Measurements from ENCODE around the gene ZNF268. TPM values are rescaled to one million over a fixed set of nuclear protein-coding genes. Genes with fewer than 3 reads are reported as not detected.

Gene ZNF268
- total RNA-seq, 1 experiment from 2014 or later: 12.2 TPM

DNA sequence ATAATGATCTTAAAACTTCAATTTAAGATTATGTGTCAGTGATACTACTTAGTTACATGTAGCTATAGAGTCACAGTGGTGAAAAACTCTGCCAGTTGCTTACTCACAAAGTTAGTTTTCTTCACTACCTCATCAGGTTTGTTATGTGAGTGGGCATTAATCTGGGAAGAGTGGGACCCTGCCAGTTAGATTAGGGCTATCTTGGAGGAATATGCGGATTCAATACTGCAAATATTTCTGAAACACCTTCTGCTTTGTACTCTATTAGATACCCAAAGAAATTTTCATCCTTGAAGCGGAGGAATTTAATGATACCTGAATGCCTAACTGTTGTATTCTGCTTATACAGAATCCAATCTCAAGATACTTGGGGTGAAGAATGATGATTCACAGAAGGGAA, 25.1 kb downstream of the ZNF268 start:
- ATAC-seq (no peak), DNase-seq (ENCODE audit: low read depth, low spot score) (no peak)
- RAD21 ChIA-PET (ENCODE audit: low non-redundant PET in 1 of 2, low total read pairs in 2 of 2, uncharacterized antibody in 2 of 2, unreplicated experiment in 2 of 2): no interaction called here
- no TSS peak for BruUV-seq (replicated peaks)
- Histone ChIP-seq H3K4me1 (ENCODE audit: control insufficient read depth in 1 of 2, insufficient read depth in 2 of 2, low read length in 2 of 2) (no peaks in the 10 kb centered on the region), H3K9ac (ENCODE audit: low read length) (no peak overlapping the region), H3K79me2 (ENCODE audit: insufficient read depth, low read length) (no peaks in the 10 kb centered on the region), H3K4me2 (ENCODE audit: low read length) (no peak overlapping the region), H3K27me3 (ENCODE audit: insufficient read depth, low read length) (no peaks in the 10 kb centered on the region), H2AFZ (ENCODE audit: low read depth, low read length, poor library complexity, severe bottlenecking) (no peak overlapping the region), H3K27ac (ENCODE audit: low read depth, low read length) (no peak overlapping the region), H3K9me2 (ENCODE audit: insufficient read depth) (no peaks in the 10 kb centered on the region), H4K20me1 (ENCODE audit: insufficient read depth) (no peaks in the 10 kb centered on the region), H3K36me3 (ENCODE audit: control insufficient read depth in 1 of 2, insufficient read depth in 2 of 2, low read length in 2 of 2) (peaks cover 2 to 19% of the 10 kb centered on the region in 2 experiments; a peak in 2 of 4 replicates), H3K4me3 (replicated peaks in 1 of 2; ENCODE audit: low read depth in 1 of 2, low read length in 2 of 2) (no peak overlapping the region), H3K9me3 (ENCODE audit: control insufficient read depth in 1 of 2, insufficient read depth in 1 of 2, low read depth in 1 of 2, low read length in 2 of 2) (peaks cover 50 to 62% of the 10 kb centered on the region in 2 experiments)
- intact Hi-C loops (cut with micrococcal nuclease): no loop called here
- CTCF ChIA-PET: no interaction called here
- TF ChIP-seq POLR2AphosphoS5 (IDR thresholded peaks at IDR 0.05; ENCODE audit: low read depth, low read length) (no peak), CBX3 (IDR thresholded peaks at IDR 0.05; ENCODE audit: low read depth) (no peak), POLR2A (IDR thresholded peaks at IDR 0.05; ENCODE audit: borderline replicate concordance, extremely low read depth, insufficient read depth, insufficient read length) (no peak), CEBPB (IDR thresholded peaks at IDR 0.05; ENCODE audit: low read depth) (no peak), YY1 (IDR thresholded peaks at IDR 0.05; ENCODE audit: extremely low read depth, insufficient replicate concordance, low read depth, low read length) (no peak), SP1 (IDR thresholded peaks at IDR 0.05; ENCODE audit: low read depth) (no peak), SRF (IDR thresholded peaks at IDR 0.05; ENCODE audit: low read depth) (no peak), ELF1 (IDR thresholded peaks at IDR 0.05; ENCODE audit: borderline replicate concordance, low read depth) (no peak)
- TF ChIP-seq, protein P1, sequence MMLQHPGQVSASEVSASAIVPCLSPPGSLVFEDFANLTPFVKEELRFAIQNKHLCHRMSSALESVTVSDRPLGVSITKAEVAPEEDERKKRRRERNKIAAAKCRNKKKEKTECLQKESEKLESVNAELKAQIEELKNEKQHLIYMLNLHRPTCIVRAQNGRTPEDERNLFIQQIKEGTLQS (IDR thresholded peaks at IDR 0.05): no peak
- TF ChIP-seq, protein P2, sequence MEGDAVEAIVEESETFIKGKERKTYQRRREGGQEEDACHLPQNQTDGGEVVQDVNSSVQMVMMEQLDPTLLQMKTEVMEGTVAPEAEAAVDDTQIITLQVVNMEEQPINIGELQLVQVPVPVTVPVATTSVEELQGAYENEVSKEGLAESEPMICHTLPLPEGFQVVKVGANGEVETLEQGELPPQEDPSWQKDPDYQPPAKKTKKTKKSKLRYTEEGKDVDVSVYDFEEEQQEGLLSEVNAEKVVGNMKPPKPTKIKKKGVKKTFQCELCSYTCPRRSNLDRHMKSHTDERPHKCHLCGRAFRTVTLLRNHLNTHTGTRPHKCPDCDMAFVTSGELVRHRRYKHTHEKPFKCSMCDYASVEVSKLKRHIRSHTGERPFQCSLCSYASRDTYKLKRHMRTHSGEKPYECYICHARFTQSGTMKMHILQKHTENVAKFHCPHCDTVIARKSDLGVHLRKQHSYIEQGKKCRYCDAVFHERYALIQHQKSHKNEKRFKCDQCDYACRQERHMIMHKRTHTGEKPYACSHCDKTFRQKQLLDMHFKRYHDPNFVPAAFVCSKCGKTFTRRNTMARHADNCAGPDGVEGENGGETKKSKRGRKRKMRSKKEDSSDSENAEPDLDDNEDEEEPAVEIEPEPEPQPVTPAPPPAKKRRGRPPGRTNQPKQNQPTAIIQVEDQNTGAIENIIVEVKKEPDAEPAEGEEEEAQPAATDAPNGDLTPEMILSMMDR (IDR thresholded peaks at IDR 0.05 in 2 of 3, conservative IDR thresholded peaks at IDR 0.05 in 1 of 3; ENCODE audit: borderline replicate concordance in 1 of 3, insufficient read depth in 1 of 3, low read depth in 2 of 3, low read length in 2 of 3): no peak
- POLR2A ChIA-PET: no interaction called here

Measured in HCT116 (cell line).